ENCODE results near the gene AP3B1.
"Not testable (repeated sequence)": the region's sequence is repeated elsewhere in the genome, so short reads cannot be mapped to it uniquely, and the experiment has no call there.

AP3B1 gene

GRCh38 chr5:78077369-78078068, 217.0 kb downstream of the AP3B1 start:
- ATAC-seq (replicated peaks): no peak

GRCh38 chr5:78076351-78076750, 218.1 kb downstream of the AP3B1 start:
- Mint-ChIP-seq H3K36me3 (ENCODE audit: insufficient read depth) (peaks cover 10% of the 10 kb centered on the region), H3K4me3 (no peak overlapping the region), H3K27ac (no peak overlapping the region), H3K4me1 (ENCODE audit: low read depth in 2 of 2) (no peaks in the 10 kb centered on the region), H3K27me3 (no peaks in the 10 kb centered on the region), H3K9me3 (no peaks in the 10 kb centered on the region)
- ATAC-seq (replicated peaks) (no peak), DNase-seq (no peak)

More at GRCh38 chr5:78077369-78078068, 217.0 kb downstream of the AP3B1 start:
- no peaks in the 10 kb centered on the region for H3K4me1 Mint-ChIP-seq (ENCODE audit: low read depth in 2 of 2)
- no peak for DNase-seq
- H3K27me3 Mint-ChIP-seq: no peaks in the 10 kb centered on the region
- H3K9me3 Mint-ChIP-seq: no peaks in the 10 kb centered on the region
- H3K4me3 Mint-ChIP-seq: no peak overlapping the region
- H3K27ac Mint-ChIP-seq: no peak overlapping the region
- H3K36me3 Mint-ChIP-seq (ENCODE audit: insufficient read depth): peaks cover 10% of the 10 kb centered on the region

GRCh38 chr5:78075301-78075700, 219.2 kb downstream of the AP3B1 start:
- ATAC-seq (replicated peaks): no peak
- Mint-ChIP-seq H3K4me1 (ENCODE audit: low read depth in 2 of 2) (peaks cover 0 to 3% of the 10 kb centered on the region in 2 donors), H3K9me3 (no peaks in the 10 kb centered on the region), H3K36me3 (ENCODE audit: insufficient read depth) (peaks cover 3% of the 10 kb centered on the region), H3K27ac (no peak overlapping the region), H3K27me3 (no peaks in the 10 kb centered on the region), H3K4me3 (no peak overlapping the region)
- no peak for DNase-seq

GRCh38 chr5:78070691-78071090, 223.8 kb downstream of the AP3B1 start:
- not testable (repeated sequence) for ATAC-seq (replicated peaks); H3K27ac Mint-ChIP-seq; DNase-seq; H3K36me3 Mint-ChIP-seq (ENCODE audit: insufficient read depth); H3K4me1 Mint-ChIP-seq (ENCODE audit: low read depth in 2 of 2); H3K4me3 Mint-ChIP-seq; H3K27me3 Mint-ChIP-seq
- H3K9me3 Mint-ChIP-seq: peaks cover 6 to 16% of the 10 kb centered on the region in 2 donors

- not testable (repeated sequence) for ATAC-seq (replicated peaks); H3K27ac Mint-ChIP-seq; H3K36me3 Mint-ChIP-seq (ENCODE audit: insufficient read depth); H3K4me3 Mint-ChIP-seq; H3K27me3 Mint-ChIP-seq; DNase-seq; H3K4me1 Mint-ChIP-seq (ENCODE audit: low read depth in 2 of 2)
- peaks cover 6 to 16% of the 10 kb centered on the region in 2 donors for H3K9me3 Mint-ChIP-seq
Observed at GRCh38 chr5:78067581-78067980, 226.9 kb downstream of the AP3B1 start.

GRCh38 chr5:78066722-78067121, 227.8 kb downstream of the AP3B1 start:
- H3K36me3 Mint-ChIP-seq (ENCODE audit: insufficient read depth): not testable (repeated sequence)

GRCh38 chr5:78065663-78066062, 228.8 kb downstream of the AP3B1 start:
- H3K27ac Mint-ChIP-seq: no peak overlapping the region
- H3K36me3 Mint-ChIP-seq (ENCODE audit: insufficient read depth): peaks cover 6% of the 10 kb centered on the region
- no peaks in the 10 kb centered on the region for H3K27me3 Mint-ChIP-seq
- H3K4me1 Mint-ChIP-seq (ENCODE audit: low read depth in 2 of 2): peaks cover 0 to 10% of the 10 kb centered on the region in 2 donors
- no peak for ATAC-seq (replicated peaks)
- no peak for DNase-seq
- H3K4me3 Mint-ChIP-seq: no peak overlapping the region
- peaks cover 6 to 16% of the 10 kb centered on the region in 2 donors for H3K9me3 Mint-ChIP-seq

More at GRCh38 chr5:78066722-78067121, 227.8 kb downstream of the AP3B1 start:
- not testable (repeated sequence) for DNase-seq; ATAC-seq (replicated peaks); H3K4me3 Mint-ChIP-seq; H3K27me3 Mint-ChIP-seq; H3K4me1 Mint-ChIP-seq (ENCODE audit: low read depth in 2 of 2); H3K27ac Mint-ChIP-seq
- peaks cover 6 to 16% of the 10 kb centered on the region in 2 donors for H3K9me3 Mint-ChIP-seq

GRCh38 chr5:78064941-78065472, 229.5 kb downstream of the AP3B1 start:
- ATAC-seq (replicated peaks): no peak
- no peak for DNase-seq
- no peak overlapping the region for H3K4me3 Mint-ChIP-seq
- H3K36me3 Mint-ChIP-seq (ENCODE audit: insufficient read depth): peaks cover 6% of the 10 kb centered on the region
- H3K4me1 Mint-ChIP-seq (ENCODE audit: low read depth in 2 of 2): peaks cover 0 to 10% of the 10 kb centered on the region in 2 donors
- no peaks in the 10 kb centered on the region for H3K27me3 Mint-ChIP-seq
- peaks cover 6 to 16% of the 10 kb centered on the region in 2 donors for H3K9me3 Mint-ChIP-seq
- no peak overlapping the region for H3K27ac Mint-ChIP-seq

- H3K36me3 Mint-ChIP-seq (ENCODE audit: insufficient read depth): peaks cover 9% of the 10 kb centered on the region
- ATAC-seq (replicated peaks): no peak
- H3K9me3 Mint-ChIP-seq: peaks cover 6 to 16% of the 10 kb centered on the region in 2 donors
- H3K4me1 Mint-ChIP-seq (ENCODE audit: low read depth in 2 of 2): peaks cover 0 to 10% of the 10 kb centered on the region in 2 donors
- H3K27ac Mint-ChIP-seq: no peak overlapping the region
- H3K4me3 Mint-ChIP-seq: no peak overlapping the region
- no peak for DNase-seq
- H3K27me3 Mint-ChIP-seq: no peaks in the 10 kb centered on the region
Observed at GRCh38 chr5:78063495-78063894, 231.0 kb downstream of the AP3B1 start.

GRCh38 chr5:78062645-78063044, 231.9 kb downstream of the AP3B1 start:
- DNase-seq (no peak), ATAC-seq (replicated peaks) (no peak)
- Mint-ChIP-seq H3K36me3 (ENCODE audit: insufficient read depth) (peaks cover 10% of the 10 kb centered on the region), H3K27ac (no peak overlapping the region), H3K4me1 (ENCODE audit: low read depth in 2 of 2) (peaks cover 0 to 9% of the 10 kb centered on the region in 2 donors), H3K4me3 (no peak overlapping the region), H3K9me3 (peaks cover 5 to 8% of the 10 kb centered on the region in 2 donors), H3K27me3 (no peaks in the 10 kb centered on the region)

GRCh38 chr5:78060421-78060820, 234.1 kb downstream of the AP3B1 start:
- Mint-ChIP-seq H3K27me3 (no peaks in the 10 kb centered on the region), H3K4me1 (ENCODE audit: low read depth in 2 of 2) (peaks cover 0 to 12% of the 10 kb centered on the region in 2 donors), H3K27ac (no peak overlapping the region), H3K36me3 (ENCODE audit: insufficient read depth) (peaks cover 10% of the 10 kb centered on the region), H3K9me3 (no peaks in the 10 kb centered on the region), H3K4me3 (no peak overlapping the region)
- DNase-seq: no peak
- no peak for ATAC-seq (replicated peaks)

GRCh38 chr5:78058625-78059024, 235.9 kb downstream of the AP3B1 start:
- Mint-ChIP-seq H3K27me3 (no peaks in the 10 kb centered on the region), H3K27ac (no peak overlapping the region), H3K4me1 (ENCODE audit: low read depth in 2 of 2) (peaks cover 0 to 14% of the 10 kb centered on the region in 2 donors), H3K9me3 (no peaks in the 10 kb centered on the region), H3K36me3 (ENCODE audit: insufficient read depth) (peaks cover 10% of the 10 kb centered on the region), H3K4me3 (no peak overlapping the region)
- no peak for DNase-seq
- no peak for ATAC-seq (replicated peaks)

- no peaks in the 10 kb centered on the region for H3K27me3 Mint-ChIP-seq
- no peak for ATAC-seq (replicated peaks)
- H3K36me3 Mint-ChIP-seq (ENCODE audit: insufficient read depth): peaks cover 3% of the 10 kb centered on the region
- no peak for DNase-seq
- peaks cover 0 to 15% of the 10 kb centered on the region in 2 donors for H3K4me1 Mint-ChIP-seq (ENCODE audit: low read depth in 2 of 2)
- H3K27ac Mint-ChIP-seq: no peak overlapping the region
- H3K9me3 Mint-ChIP-seq: no peaks in the 10 kb centered on the region
- H3K4me3 Mint-ChIP-seq: no peak overlapping the region
Observed at GRCh38 chr5:78056901-78057514, 237.5 kb downstream of the AP3B1 start.

- no peak overlapping the region for H3K27ac Mint-ChIP-seq
- no peak overlapping the region for H3K4me3 Mint-ChIP-seq
Observed at GRCh38 chr5:78056053-78056452, 238.4 kb downstream of the AP3B1 start.

More at GRCh38 chr5:78056053-78056452, 238.4 kb downstream of the AP3B1 start:
- no peak for DNase-seq
- Mint-ChIP-seq H3K27me3 (no peaks in the 10 kb centered on the region), H3K4me1 (ENCODE audit: low read depth in 2 of 2) (peaks cover 0 to 15% of the 10 kb centered on the region in 2 donors), H3K9me3 (no peaks in the 10 kb centered on the region), H3K36me3 (ENCODE audit: insufficient read depth) (peaks cover 3% of the 10 kb centered on the region)
- no peak for ATAC-seq (replicated peaks)
